Activated CD8-positive, alpha-beta memory T cell treated with anti-CD3 and anti-CD28 coated beads, Interleukin-2, amount 50 U/mL, for 1 hour (primary cell): ENCODE data around the gene MSH3.
"Not testable (repeated sequence)": the region's sequence is repeated elsewhere in the genome, so short reads cannot be mapped to it uniquely, and the experiment has no call there.

Experiments used
- DNase-seq: peaks from one replicate; pipeline ENCODE4 v3.0.0-alpha.2; 2020; ENCODE audit errors: extremely low read depth

Gene MSH3

DNA sequence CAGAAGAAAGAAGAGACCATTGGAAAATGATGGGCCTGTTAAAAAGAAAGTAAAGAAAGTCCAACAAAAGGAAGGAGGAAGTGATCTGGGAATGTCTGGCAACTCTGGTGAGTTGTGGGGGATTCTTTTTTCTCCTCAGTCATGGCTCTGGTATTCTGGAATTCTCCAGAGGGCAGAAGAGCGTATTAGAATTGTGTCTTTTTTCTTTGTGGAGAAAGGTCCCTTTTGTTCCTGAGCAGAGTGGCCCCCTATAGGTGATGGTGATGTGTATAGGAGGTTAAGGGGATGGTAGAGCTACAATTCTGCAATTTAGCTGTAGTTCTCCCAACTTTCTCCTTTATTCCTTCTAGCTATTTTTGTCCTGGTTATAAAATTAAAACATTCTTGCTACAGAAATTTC is 2.0 kb downstream of the MSH3 start:
- no peak for DNase-seq

GRCh38 chr5:80659106-80659505 is 4.7 kb downstream of the MSH3 start:
- no peak for DNase-seq

DNA sequence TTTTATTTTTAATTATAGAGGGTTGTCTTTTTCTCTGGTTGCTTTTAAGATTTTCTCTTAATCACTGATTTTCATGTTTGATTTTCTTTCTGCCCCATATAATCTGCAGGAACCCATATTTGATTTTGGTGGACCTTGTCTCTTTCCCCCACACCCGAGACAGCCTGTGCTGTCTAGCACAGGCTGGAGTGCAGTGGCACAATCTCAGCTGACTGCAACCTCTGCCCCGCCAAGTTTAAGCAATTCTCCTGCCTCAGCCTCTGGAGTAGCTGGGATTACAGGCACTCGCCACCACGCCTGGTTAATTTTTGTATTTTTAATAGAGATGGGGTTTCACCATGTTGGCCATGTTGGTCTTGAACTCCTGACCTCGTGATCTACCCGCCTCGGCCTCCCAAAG is 6.2 kb downstream of the MSH3 start:
- not testable (repeated sequence) for DNase-seq

DNA sequence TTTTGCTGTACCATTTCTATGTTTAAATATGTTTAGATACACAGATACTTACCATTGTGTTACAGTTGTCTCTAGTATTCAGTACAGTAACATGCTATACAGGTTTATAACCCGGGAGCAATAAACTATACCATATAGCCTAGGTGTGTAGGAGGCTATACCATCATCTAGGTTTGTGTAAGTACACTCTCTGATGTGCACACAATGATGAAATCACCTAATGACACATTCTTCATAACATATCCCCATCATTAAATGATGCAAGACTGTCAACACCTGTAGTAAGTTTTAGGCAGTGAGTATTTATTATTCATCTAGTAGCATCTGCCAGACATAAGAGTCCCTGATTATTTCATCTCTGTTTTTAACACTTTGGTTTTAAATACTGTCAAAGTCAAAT is 7.7 kb downstream of the MSH3 start:
- DNase-seq, result no peak

DNA sequence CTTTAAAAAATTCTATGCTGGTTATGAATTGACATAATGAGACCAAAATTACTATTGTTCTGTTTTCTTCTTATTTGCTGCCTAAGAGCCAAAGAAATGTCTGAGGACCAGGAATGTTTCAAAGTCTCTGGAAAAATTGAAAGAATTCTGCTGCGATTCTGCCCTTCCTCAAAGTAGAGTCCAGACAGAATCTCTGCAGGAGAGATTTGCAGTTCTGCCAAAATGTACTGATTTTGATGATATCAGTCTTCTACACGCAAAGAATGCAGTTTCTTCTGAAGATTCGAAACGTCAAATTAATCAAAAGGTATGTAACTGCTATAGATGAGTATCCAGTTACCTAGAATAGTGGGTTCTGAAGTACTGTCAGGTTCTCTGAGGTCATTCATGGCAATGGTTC is 10.6 kb downstream of the MSH3 start:
- DNase-seq, result no peak

DNA sequence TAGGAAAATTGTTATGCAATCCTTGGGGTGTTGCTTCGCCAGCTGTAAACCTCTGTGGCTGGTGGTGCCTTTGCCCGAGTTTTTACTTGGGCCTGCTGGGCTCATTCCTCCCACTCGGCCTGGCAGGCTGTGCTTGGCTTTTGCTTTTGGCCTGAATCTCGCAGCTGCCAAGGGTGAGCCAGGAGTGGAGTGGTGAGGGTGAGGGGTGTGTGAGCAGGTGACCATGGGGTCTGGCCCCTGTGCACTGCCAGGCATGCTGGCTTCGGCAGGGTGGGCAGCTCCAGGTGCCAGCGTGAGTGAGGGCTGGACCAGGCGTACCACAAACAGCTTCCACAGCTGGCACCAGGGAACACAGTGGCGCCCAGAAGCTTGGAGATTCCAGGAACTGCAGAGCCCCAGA is 12.9 kb downstream of the MSH3 start:
- DNase-seq, result no peak

GRCh38 chr5:80668016-80668969 is 13.8 kb downstream of the MSH3 start:
- DNase-seq, result no peak

- no peak for DNase-seq
Measured at GRCh38 chr5:80672140-80672736, 17.8 kb downstream of the MSH3 start.

DNA sequence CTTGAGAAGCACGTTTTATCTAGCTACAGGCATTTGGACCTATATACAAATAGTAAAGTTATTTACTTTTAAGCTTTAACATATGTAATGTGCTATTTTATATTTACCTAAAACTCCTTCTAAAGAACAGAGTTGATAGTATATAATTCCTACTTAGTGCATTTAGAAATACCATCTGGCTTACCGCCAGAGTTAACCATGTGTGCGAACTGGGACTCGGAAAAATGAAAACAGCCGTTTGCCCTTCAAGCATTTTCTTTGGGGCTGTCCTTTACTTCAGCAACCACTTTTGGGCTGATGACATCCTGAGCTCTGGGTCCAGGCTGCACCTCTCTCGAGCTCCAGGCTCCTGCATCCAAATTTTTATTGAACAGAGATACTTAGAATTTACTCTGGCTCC is 22.3 kb downstream of the MSH3 start:
- no peak for DNase-seq

- DNase-seq, result no peak
Measured at GRCh38 chr5:80686757-80687156, 32.3 kb downstream of the MSH3 start.

DNA sequence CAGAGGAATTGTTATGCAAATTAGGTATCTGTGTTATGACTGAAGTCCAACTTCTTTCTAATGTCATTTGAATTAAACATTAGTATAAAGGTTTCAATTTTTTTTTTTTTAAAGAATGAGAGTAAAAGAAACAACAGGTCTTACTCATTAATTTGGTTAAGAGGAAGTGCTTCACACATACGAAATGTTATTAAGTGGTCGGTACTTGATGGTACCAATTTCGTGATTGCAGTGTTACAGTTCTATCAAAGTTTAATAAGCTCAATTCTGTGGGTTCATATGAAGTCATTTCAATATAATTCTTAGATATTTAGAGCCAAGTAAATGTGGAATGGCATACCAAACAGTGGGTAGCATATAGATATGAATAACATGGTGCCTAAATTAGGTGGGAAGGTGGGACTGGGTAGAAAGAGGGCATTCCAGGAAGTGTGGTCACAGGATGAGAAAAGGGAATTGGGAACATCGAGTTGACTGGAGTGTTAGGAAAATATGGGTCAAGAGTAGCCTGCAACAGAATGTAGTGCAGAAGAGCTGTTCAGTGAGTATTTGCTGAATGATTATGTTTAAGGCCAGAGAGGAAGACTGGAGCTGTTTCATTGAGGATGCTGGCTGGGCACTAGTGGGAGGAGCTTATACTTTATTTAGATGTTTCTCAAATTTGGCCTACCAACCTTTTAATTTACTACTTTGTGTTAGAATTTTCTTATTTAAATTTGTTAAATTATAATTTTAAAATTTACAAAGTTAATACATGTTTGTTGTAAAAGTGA is 34.4 kb downstream of the MSH3 start:
- no peak for DNase-seq

GRCh38 chr5:80689627-80690026 is 35.2 kb downstream of the MSH3 start:
- no peak for DNase-seq

DNA sequence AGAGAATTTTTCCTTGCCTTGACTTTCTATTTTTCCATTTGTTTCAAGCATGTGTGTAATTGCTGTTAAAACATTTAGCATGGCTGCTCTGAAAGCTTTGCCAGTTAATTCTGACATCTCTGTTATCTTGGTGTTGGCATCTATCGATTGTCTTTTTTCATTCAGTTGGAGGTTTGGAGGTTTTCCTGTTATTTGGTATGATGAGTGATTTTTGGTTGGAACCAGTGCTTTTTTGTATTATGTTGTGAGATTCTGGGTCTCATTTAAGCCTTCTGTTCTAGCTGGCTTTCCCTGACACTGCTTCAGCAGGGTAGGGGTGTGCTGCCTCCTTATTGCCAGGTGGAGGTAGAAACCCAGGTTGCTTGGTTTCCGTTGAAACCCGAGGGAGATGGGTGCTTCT is 41.2 kb downstream of the MSH3 start:
- DNase-seq, result no peak

GRCh38 chr5:80696450-80696849 is 42.0 kb downstream of the MSH3 start:
- no peak for DNase-seq

DNA sequence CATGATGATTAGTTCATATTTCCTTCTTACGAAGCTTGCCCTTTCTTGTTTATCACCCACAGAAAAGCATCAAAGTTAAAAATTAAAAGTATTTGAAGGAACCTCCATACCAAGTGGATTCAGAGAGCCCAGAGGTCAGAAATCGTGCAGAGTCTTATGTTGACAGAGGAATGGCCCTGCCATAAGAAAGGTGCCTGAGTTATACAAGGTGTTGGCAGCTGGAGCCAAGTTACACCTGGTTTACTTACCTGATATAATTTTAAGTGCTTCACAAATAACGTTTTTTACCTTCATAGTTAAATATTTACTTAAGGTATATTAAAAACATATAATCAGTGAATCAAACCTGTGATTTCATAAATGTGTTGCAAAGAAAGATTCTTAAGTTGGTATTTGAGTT is 42.6 kb downstream of the MSH3 start:
- DNase-seq, result no peak

DNA sequence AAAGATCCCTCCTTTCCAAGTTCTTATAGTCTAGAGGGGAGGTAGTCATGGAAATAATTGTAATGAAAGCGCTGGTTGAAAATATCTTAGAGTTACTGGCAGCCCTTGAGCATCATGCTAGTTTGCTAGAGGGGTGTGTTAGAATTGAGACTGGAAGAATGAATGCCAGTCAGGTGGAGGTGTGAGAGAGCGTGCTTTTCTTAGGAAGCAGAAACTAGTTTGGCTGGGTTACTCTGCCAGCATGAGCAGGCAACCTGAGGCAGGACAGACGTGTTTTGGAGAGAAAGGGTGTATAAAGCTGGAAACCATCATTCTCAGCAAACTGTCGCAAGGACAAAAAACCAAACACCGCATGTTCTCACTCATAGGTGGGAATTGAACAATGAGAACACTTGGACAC is 43.9 kb downstream of the MSH3 start:
- no peak for DNase-seq

DNA sequence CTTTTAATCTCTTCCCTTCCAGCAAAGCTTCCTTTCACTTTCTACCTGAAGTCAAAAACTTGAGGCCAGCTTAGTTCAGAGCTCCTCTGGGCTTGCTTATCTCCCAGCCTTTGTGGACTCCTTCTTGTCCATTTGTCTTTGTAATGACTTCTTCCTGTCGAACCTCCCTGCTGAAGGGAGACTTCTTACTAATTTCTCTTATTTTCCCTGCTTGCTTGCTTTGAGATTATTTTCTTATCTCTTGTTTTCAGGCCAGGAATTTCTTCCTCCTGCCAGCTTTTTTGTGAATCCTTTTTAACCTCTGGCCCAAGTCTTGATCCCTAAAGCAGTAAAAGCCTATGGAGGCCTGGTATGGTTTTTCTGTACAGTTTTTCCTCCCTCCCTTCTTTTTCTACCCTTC is 47.1 kb downstream of the MSH3 start:
- no peak for DNase-seq

DNA sequence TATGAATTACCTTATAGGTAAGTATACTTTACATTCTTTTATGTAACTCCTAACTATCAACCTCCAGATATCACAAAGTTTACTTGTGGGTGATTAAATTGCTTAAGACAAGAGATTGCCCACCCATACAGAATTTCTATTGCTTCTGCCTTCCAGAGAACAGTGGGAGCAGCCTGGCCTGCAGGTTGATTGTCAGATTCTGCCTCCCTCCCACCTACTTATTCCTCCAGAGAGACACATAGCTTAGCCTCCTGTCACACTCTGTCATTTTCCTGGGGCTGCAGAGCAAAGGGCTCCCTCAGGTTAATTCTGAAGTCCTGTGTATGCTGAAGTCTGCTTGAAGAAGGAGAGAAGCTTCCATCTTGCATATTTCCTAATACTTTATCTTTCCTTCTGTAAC is 48.8 kb downstream of the MSH3 start:
- DNase-seq, result no peak

DNA sequence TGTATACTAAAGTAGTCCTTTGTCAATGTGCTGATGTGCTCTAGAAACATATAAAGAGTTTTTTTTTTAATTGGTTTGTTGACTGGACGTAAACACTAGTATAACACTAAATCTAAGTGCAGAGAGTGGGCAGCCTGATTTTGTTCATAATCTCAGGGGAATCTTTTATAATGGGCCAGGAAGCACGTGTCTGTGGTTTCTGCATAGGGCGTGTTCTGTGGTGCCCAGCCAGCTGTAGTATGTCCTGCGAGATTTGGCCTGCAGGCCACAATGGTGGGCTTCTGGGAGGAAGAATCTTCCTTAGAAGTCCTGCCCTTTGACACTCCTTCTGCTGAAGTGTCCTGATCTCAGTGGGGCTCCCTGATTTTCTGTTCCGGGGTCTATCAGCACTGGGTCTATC is 49.3 kb downstream of the MSH3 start:
- no peak for DNase-seq

- DNase-seq, result no peak
Measured at GRCh38 chr5:80704221-80704620, 49.8 kb downstream of the MSH3 start.

- DNase-seq, result no peak
Measured at GRCh38 chr5:80705216-80705769, 50.8 kb downstream of the MSH3 start.

GRCh38 chr5:80705801-80706200 is 51.3 kb downstream of the MSH3 start:
- no peak for DNase-seq
